Measurements from ENCODE around the gene MYLK. TPM values are rescaled to one million over a fixed set of nuclear protein-coding genes. Genes with fewer than 3 reads are reported as not detected.
"Not testable (repeated sequence)": the region's sequence is repeated elsewhere in the genome, so short reads cannot be mapped to it uniquely, and the experiment has no call there.

Gene MYLK
- total and polyA plus RNA-seq, 2 donors (not counting 1 experiment from before 2014, with no cell fraction given) = 0.51 TPM; not detected in 1

DNA sequence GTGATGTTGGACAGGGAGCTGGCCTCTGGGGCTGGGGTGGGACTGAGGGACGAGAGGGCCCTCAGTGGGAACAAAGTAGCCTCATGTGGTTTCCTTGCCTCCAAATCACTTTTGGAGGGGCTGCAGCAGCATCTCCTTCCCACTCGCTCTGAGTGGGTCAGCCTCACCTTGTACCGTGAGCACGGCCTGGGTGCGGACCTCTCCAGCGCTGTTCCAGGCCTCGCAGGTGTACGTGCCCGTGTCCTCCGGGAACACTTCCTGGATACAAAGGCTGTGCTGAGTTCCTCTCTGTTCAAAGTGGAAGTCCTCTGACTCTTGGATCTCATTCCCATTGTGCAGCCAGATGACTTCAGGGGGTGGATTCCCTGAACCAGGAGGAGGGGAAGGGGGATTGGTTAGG is 175.6 kb downstream of the MYLK start:
- Histone ChIP-seq H3K36me3 (replicated peaks in 1 of 2; ENCODE audit: control extremely low read depth in 1 of 2, control insufficient read depth in 1 of 2, extremely low read depth in 1 of 2, insufficient read depth in 2 of 2, low read length in 1 of 2) (no peaks in the 10 kb centered on the region), H2AFZ (ENCODE audit: insufficient read depth, low read depth, low read length, poor library complexity, severe bottlenecking) (no peak overlapping the region), H3K27ac (ENCODE audit: low read length in 2 of 2) (no peak overlapping the region), H4K20me1 (ENCODE audit: control insufficient read depth, insufficient read depth, low read length, poor library complexity, severe bottlenecking) (no peaks in the 10 kb centered on the region), H3K9me3 (ENCODE audit: control extremely low read depth in 1 of 3, control insufficient read depth in 2 of 3, insufficient read depth in 1 of 3, low read length in 2 of 3) (no peaks in the 10 kb centered on the region), H3K79me2 (ENCODE audit: control insufficient read depth, insufficient read depth, low read length) (no peaks in the 10 kb centered on the region), H3K9ac (ENCODE audit: low read length) (no peak overlapping the region), H3K27me3 (replicated peaks in 1 of 4; ENCODE audit: control extremely low read depth in 1 of 4, control insufficient read depth in 3 of 4, insufficient read depth in 4 of 4, low read length in 3 of 4) (no peaks in the 10 kb centered on the region), H3K4me2 (replicated peaks; ENCODE audit: low read depth, low read length, poor library complexity, severe bottlenecking) (no peak overlapping the region), H3K4me1 (ENCODE audit: control insufficient read depth in 2 of 2, insufficient read depth in 2 of 2, low read length in 2 of 2) (no peaks in the 10 kb centered on the region), H3K4me3 (ENCODE audit: control extremely low read depth in 1 of 5, extremely low read depth in 1 of 5, insufficient read depth in 1 of 5, low read depth in 2 of 5, low read length in 4 of 5) (no peak overlapping the region)
- ATAC-seq (ENCODE audit: low read depth) (no peak), DNase-seq (no peak)
- TF ChIP-seq, protein P1, sequence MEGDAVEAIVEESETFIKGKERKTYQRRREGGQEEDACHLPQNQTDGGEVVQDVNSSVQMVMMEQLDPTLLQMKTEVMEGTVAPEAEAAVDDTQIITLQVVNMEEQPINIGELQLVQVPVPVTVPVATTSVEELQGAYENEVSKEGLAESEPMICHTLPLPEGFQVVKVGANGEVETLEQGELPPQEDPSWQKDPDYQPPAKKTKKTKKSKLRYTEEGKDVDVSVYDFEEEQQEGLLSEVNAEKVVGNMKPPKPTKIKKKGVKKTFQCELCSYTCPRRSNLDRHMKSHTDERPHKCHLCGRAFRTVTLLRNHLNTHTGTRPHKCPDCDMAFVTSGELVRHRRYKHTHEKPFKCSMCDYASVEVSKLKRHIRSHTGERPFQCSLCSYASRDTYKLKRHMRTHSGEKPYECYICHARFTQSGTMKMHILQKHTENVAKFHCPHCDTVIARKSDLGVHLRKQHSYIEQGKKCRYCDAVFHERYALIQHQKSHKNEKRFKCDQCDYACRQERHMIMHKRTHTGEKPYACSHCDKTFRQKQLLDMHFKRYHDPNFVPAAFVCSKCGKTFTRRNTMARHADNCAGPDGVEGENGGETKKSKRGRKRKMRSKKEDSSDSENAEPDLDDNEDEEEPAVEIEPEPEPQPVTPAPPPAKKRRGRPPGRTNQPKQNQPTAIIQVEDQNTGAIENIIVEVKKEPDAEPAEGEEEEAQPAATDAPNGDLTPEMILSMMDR (IDR thresholded peaks at IDR 0.05) = no peak
- TF ChIP-seq EZH2 (IDR thresholded peaks at IDR 0.05; ENCODE audit: borderline replicate concordance, insufficient read depth, low read depth, low read length, poor library complexity, severe bottlenecking) = no peak
- no peak overlapping the region for H3K27ac Mint-ChIP-seq
- peaks cover 13% of the 10 kb centered on the region for H3K27me3 Mint-ChIP-seq
- H3K4me1 Mint-ChIP-seq = no peaks in the 10 kb centered on the region
- H3K9me3 Mint-ChIP-seq (ENCODE audit: insufficient read depth) = no peaks in the 10 kb centered on the region
- no peak overlapping the region for H3K4me3 Mint-ChIP-seq
- ChIA-PET CTCF (no interaction called here), POLR2A (no interaction called here)
- intact Hi-C loops (cut with micrococcal nuclease) = no loop called here
- WGBS (ENCODE audit: insufficient coverage) = 94% methylated on average over 10 of the region's 10 CpGs

DNA sequence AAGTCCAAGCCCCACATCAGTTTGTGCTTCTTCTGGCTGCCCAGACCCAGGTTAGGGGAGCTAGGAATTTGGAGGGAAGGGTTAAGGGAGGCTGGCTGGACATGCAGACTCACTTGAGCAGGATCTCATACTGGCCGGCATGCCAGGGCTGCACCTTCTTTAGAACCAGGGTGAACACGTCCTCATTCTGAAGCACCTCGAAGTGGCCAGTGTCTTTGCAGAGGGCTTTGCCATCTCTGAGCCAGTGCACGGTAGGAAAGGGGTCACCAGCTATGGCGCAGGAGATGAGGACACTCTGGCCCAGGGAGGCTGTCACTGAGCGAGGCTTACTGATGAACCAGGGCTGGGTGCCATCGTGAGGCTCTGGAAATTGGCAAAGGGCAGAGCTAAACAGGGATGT is 176.5 kb downstream of the MYLK start:
- H3K4me3 ChIP-seq (ENCODE audit: control extremely low read depth in 1 of 5, extremely low read depth in 1 of 5, insufficient read depth in 1 of 5, low read depth in 2 of 5, low read length in 4 of 5); H3K79me2 ChIP-seq (ENCODE audit: control insufficient read depth, insufficient read depth, low read length); H3K4me2 ChIP-seq (replicated peaks; ENCODE audit: low read depth, low read length, poor library complexity, severe bottlenecking); H3K9me3 Mint-ChIP-seq (ENCODE audit: insufficient read depth); H3K9me3 ChIP-seq (ENCODE audit: control extremely low read depth in 1 of 3, control insufficient read depth in 2 of 3, insufficient read depth in 1 of 3, low read length in 2 of 3); H2AFZ ChIP-seq (ENCODE audit: insufficient read depth, low read depth, low read length, poor library complexity, severe bottlenecking); H3K27ac ChIP-seq (ENCODE audit: low read length in 2 of 2); H3K4me3 Mint-ChIP-seq; H3K27me3 ChIP-seq (replicated peaks in 1 of 4; ENCODE audit: control extremely low read depth in 1 of 4, control insufficient read depth in 3 of 4, insufficient read depth in 4 of 4, low read length in 3 of 4); H3K4me1 Mint-ChIP-seq; H4K20me1 ChIP-seq (ENCODE audit: control insufficient read depth, insufficient read depth, low read length, poor library complexity, severe bottlenecking); H3K9ac ChIP-seq (ENCODE audit: low read length); H3K4me1 ChIP-seq (ENCODE audit: control insufficient read depth in 2 of 2, insufficient read depth in 2 of 2, low read length in 2 of 2); intact Hi-C loops (cut with micrococcal nuclease); POLR2A ChIA-PET; H3K27ac Mint-ChIP-seq; ATAC-seq (ENCODE audit: low read depth); H3K36me3 ChIP-seq (replicated peaks in 1 of 2; ENCODE audit: control extremely low read depth in 1 of 2, control insufficient read depth in 1 of 2, extremely low read depth in 1 of 2, insufficient read depth in 2 of 2, low read length in 1 of 2); H3K27me3 Mint-ChIP-seq; DNase-seq: not testable (repeated sequence)
- CTCF ChIA-PET = interaction anchor here (1.1 to 2.2 kb wide), 3 partner anchors 16 to 66 kb away, joined by 3 to 10 read pairs (median 6); no protein-coding TSS in a partner anchor
- 87% methylated on average over 7 of the region's 7 CpGs for WGBS (ENCODE audit: insufficient coverage)

Measured in B cell (primary cell).